A549 (cell line): Measurements from ENCODE around the gene LRTM2. TPM values are rescaled to one million over a fixed set of nuclear protein-coding genes. Genes with fewer than 3 reads are reported as not detected.

Source experiments
- ATAC-seq, 2 experiments: fragments of 200-7000 bp in 1 of 2; fragments of >200 bp in 1 of 2; cut with Nextera tagmentation in 1 of 2; cut with Tn5 transposase in 1 of 2; 3 replicates each; pipeline versions ENCODE4 v1.8.0 to v1.9.1; 2018 to 2020; ENCODE audit warnings: mild to moderate bottlenecking in 1 of 2, moderate library complexity in 1 of 2
- CTCF ChIA-PET: fragments of 300-600 bp; sonication (Branson Sonifier 250); formaldehyde crosslinking; extraction: SDS; loops from one replicate; lab custom pipeline; 2021; ENCODE audit warnings: antibody characterized with exemption, inconsistent platforms; lab: Yijun Ruan, JAX
- POLR2A ChIA-PET: fragments of 350-600 bp; formaldehyde crosslinking; extraction: SDS; loops from one replicate; lab custom pipeline; 2021; ENCODE audit warnings: antibody characterized with exemption, inconsistent platforms; lab: Yijun Ruan, JAX
- DNase-seq, 2 experiments: peaks; one replicate each; pipeline versions ENCODE4 v3.0.0 to v3.0.0-alpha.2; 2011 to 2016; ENCODE audit warnings: low read depth in 1 of 2, low spot score in 1 of 2
- FAIRE-seq: peaks from 2 replicates; lab custom pipeline; 2011; peaks lifted over from hg19 to GRCh38; lab: Jason Lieb, UNC
- H3K27ac ChIP-seq, 2 experiments: fragments of >200 bp; sonication (Bioruptor Twin); formaldehyde crosslinking; 3 replicates each; pipeline ENCODE4 v1.5.1; 2016 to 2017
- H3K4me1 ChIP-seq: fragments of >200 bp; sonication (Bioruptor Twin); formaldehyde crosslinking; 3 replicates; pipeline ENCODE4 v1.6.1; 2016
- H3K4me2 ChIP-seq: fragments of >200 bp; sonication (Bioruptor Twin); formaldehyde crosslinking; 3 replicates; pipeline ENCODE4 v1.6.1; 2016
- H3K4me3 ChIP-seq: fragments of >200 bp; sonication (Bioruptor Twin); formaldehyde crosslinking; 3 replicates; pipeline ENCODE4 v1.5.1; 2016
- H3K9me3 ChIP-seq: fragments of >200 bp; sonication (Bioruptor Twin); formaldehyde crosslinking; 3 replicates; pipeline ENCODE4 v1.6.1; 2016
- CBX2 ChIP-seq: fragments of 200-600 bp; sonication (generic); IDR thresholded peaks from 2 replicates; pipeline ENCODE4 v1.6.1; 2016; ENCODE audit warnings: low read depth, mild to moderate bottlenecking, borderline replicate concordance
- CHD2 ChIP-seq: fragments of 150-350 bp; IDR thresholded peaks from 2 replicates; pipeline ENCODE4 v1.6.1; 2014; ENCODE audit warnings: low read length; ENCODE audit not compliant: partially characterized antibody
- CHD4 ChIP-seq: fragments of 200-600 bp; sonication (generic); IDR thresholded peaks from 2 replicates; pipeline ENCODE4 v1.6.1; 2016; ENCODE audit warnings: antibody characterized with exemption, mild to moderate bottlenecking, borderline replicate concordance
- EHF ChIP-seq: fragments of 250-450 bp; sonication (Bioruptor Pico); IDR thresholded peaks from 2 replicates; pipeline ENCODE4 v1.5.0; 2020; ENCODE audit warnings: mild to moderate bottlenecking
- EHMT2 ChIP-seq: fragments of 200-600 bp; sonication (generic); IDR thresholded peaks from 2 replicates; pipeline ENCODE4 v1.6.1; 2016; ENCODE audit warnings: antibody characterized with exemption, low read depth, mild to moderate bottlenecking, moderate library complexity
- ESRRA ChIP-seq: fragments of 150-350 bp; IDR thresholded peaks from 2 replicates; pipeline ENCODE4 v1.6.1; 2014; ENCODE audit warnings: mild to moderate bottlenecking, low read length, borderline replicate concordance
- FOSB ChIP-seq: fragments of 250-450 bp; sonication (Bioruptor Pico); IDR thresholded peaks from 2 replicates; pipeline ENCODE4 v1.5.0; 2020; ENCODE audit warnings: mild to moderate bottlenecking, moderate library complexity
- GATA3 ChIP-seq: IDR thresholded peaks from 2 replicates; pipeline ENCODE4 v1.6.1; 2012; ENCODE audit warnings: borderline replicate concordance
- HDAC2 ChIP-seq: fragments of 200-600 bp; sonication (generic); IDR thresholded peaks from 2 replicates; pipeline ENCODE4 v1.6.1; 2016
- HOXA7 ChIP-seq: fragments of 250-450 bp; sonication (Bioruptor Pico); IDR thresholded peaks from 2 replicates; pipeline ENCODE4 v1.5.0; 2020; ENCODE audit warnings: mild to moderate bottlenecking, moderate library complexity
- HOXB5 ChIP-seq: fragments of 250-450 bp; sonication (Bioruptor Pico); IDR thresholded peaks from 2 replicates; pipeline ENCODE4 v1.5.0; 2020; ENCODE audit warnings: mild to moderate bottlenecking, moderate library complexity
- JUNB ChIP-seq: fragments of >200 bp; sonication (Bioruptor Twin); formaldehyde crosslinking; IDR thresholded peaks from 2 replicates; pipeline ENCODE4 v1.6.1; 2016
- MAX ChIP-seq: IDR thresholded peaks from 2 replicates; pipeline ENCODE4 v1.6.1; 2012
- MAZ ChIP-seq: fragments of 150-350 bp; IDR thresholded peaks from 2 replicates; pipeline ENCODE4 v1.6.1; 2014; ENCODE audit warnings: antibody characterized with exemption, low read depth, low read length, borderline replicate concordance
- NFE2L2 ChIP-seq: fragments of 150-350 bp; conservative IDR thresholded peaks from 2 replicates; pipeline ENCODE4 v1.6.1; 2014; ENCODE audit warnings: low read length
- PHF8 ChIP-seq: fragments of 200-600 bp; sonication (generic); IDR thresholded peaks from 2 replicates; pipeline ENCODE4 v1.6.1; 2016; ENCODE audit warnings: low read depth, mild to moderate bottlenecking, antibody characterized with exemption, moderate library complexity, borderline replicate concordance
- POLR2A ChIP-seq: IDR thresholded peaks from 2 replicates; pipeline ENCODE4 v1.6.1; 2012; ENCODE audit warnings: mild to moderate bottlenecking, low read length
- POLR2AphosphoS2 ChIP-seq: conservative IDR thresholded peaks from 2 replicates; pipeline ENCODE4 v1.6.1; 2012; ENCODE audit warnings: low read length, improper control_type of control experiment, inconsistent platforms
- RARB ChIP-seq: fragments of 250-450 bp; sonication (Bioruptor Pico); IDR thresholded peaks from 2 replicates; pipeline ENCODE4 v1.8.0; 2021; ENCODE audit warnings: mild to moderate bottlenecking, moderate library complexity
- SMC3 ChIP-seq: fragments of >200 bp; sonication (Bioruptor Twin); formaldehyde crosslinking; IDR thresholded peaks from 3 replicates; pipeline ENCODE4 v1.6.1; 2018; ENCODE audit warnings: inconsistent platforms
- TFCP2L1 ChIP-seq: fragments of 250-450 bp; sonication (Bioruptor Pico); IDR thresholded peaks from 2 replicates; pipeline ENCODE4 v1.5.0; 2021; ENCODE audit warnings: mild to moderate bottlenecking
- TP53 ChIP-seq: fragments of 250-450 bp; sonication (Bioruptor Pico); IDR thresholded peaks from 2 replicates; pipeline ENCODE4 v1.5.0; 2021; ENCODE audit warnings: mild to moderate bottlenecking, moderate library complexity
- ZC3H11A ChIP-seq: fragments of 450-650 bp; IDR thresholded peaks from 2 replicates; pipeline ENCODE4 v1.6.1; 2014; ENCODE audit warnings: antibody characterized with exemption, mild to moderate bottlenecking
- ZFP36 ChIP-seq: fragments of 450-650 bp; IDR thresholded peaks from 2 replicates; pipeline ENCODE4 v1.6.1; 2014; ENCODE audit warnings: borderline replicate concordance; ENCODE audit not compliant: partially characterized antibody
- ZNF302 ChIP-seq: fragments of 250-450 bp; sonication (Bioruptor Pico); IDR thresholded peaks from 2 replicates; pipeline ENCODE4 v1.9.0; 2021; ENCODE audit warnings: inconsistent platforms, mild to moderate bottlenecking, moderate library complexity
- WGBS: methylation state at CpG from one replicate; pipeline ENCODE4 v1.1.6; 2017; ENCODE audit errors: missing lambda C conversion rate; 5-methylcytosine and 5-hydroxymethylcytosine counted together
- polyA plus RNA-seq, 4 experiments: library from polyadenylated mRNA; depleted of rRNA in 3 of 4; stranded (reverse); fragments of >200 nt; fragmentation: RNase III in 1 of 4; extraction: RNeasy Plus Mini Kit Qiagen cat#74134 plus additional on column Dnase treatment in 1 of 4; gene quantifications; 2 replicates in 3 of 4; 3 replicates in 1 of 4; pipeline ENCODE4 v1.2.3, GENCODE V29; 2011 to 2017
- TF ChIP-seq, protein P1 (sequence below): fragments of 250-450 bp; sonication (Bioruptor Pico); IDR thresholded peaks from 2 replicates; pipeline ENCODE4 v1.5.0; 2020; ENCODE audit warnings: low read depth, mild to moderate bottlenecking, moderate library complexity
- TF ChIP-seq, protein P2 (sequence below): fragments of 250-450 bp; sonication (Bioruptor Pico); IDR thresholded peaks from 2 replicates; pipeline ENCODE4 v1.5.0; 2021; ENCODE audit warnings: mild to moderate bottlenecking, moderate library complexity, borderline replicate concordance
- TF ChIP-seq, protein P3 (sequence below): fragments of >200 bp; sonication (Bioruptor Twin); formaldehyde crosslinking; IDR thresholded peaks from 3 replicates; pipeline ENCODE4 v1.5.1; 2016

The LRTM2 gene
- polyA plus RNA-seq, 2 of the 4 experiments (the other 2 are of a cell fraction) = not detected

GRCh38 chr12:1804545-1805332 is 15.6 kb upstream of the LRTM2 start (continued):
- TF ChIP-seq ZNF302 (CRISPR knock-in tag) = no peak
- no peak for TF ChIP-seq HDAC2
- 0 out of 2 replicates have a peak, but pooled peaks have one; percentile 54 for TF ChIP-seq EHF (CRISPR knock-in tag)
- no peak for TF ChIP-seq RARB (CRISPR knock-in tag)
- no peak for TF ChIP-seq CHD2
- TF ChIP-seq MAX = peak; percentile 94
- no peak for TF ChIP-seq TP53 (CRISPR knock-in tag)
- no peak for TF ChIP-seq HOXA7 (CRISPR knock-in tag)
- no peak for TF ChIP-seq SMC3

GRCh38 chr12:1805441-1806081 is 14.8 kb upstream of the LRTM2 start:
- WGBS = 82% methylated on average over 16 of the region's 16 CpGs
- Histone ChIP-seq H3K4me1 (0 out of 3 replicates have a peak, but pooled peaks cover 4% of the 10 kb centered on the region), H3K9me3 (no peaks in the 10 kb centered on the region), H3K4me3 (no peak overlapping the region), H3K27ac (no peak overlapping the region), H3K4me2 (no peak overlapping the region)
- POLR2A ChIA-PET = no interaction called here
- no peak for FAIRE-seq
- DNase-seq = no peak
- TF ChIP-seq NFE2L2 (no peak), HOXB5 (CRISPR knock-in tag) (no peak), PHF8 (no peak), ZC3H11A (no peak), FOSB (CRISPR knock-in tag) (no peak), JUNB (no peak), MAZ (no peak), POLR2A (no peak), ESRRA (no peak), TFCP2L1 (CRISPR knock-in tag) (no peak), CHD4 (no peak), ZFP36 (no peak), EHMT2 (no peak), RARB (CRISPR knock-in tag) (no peak), GATA3 (no peak), CBX2 (no peak), POLR2AphosphoS2 (no peak)
- TF ChIP-seq, protein P1, sequence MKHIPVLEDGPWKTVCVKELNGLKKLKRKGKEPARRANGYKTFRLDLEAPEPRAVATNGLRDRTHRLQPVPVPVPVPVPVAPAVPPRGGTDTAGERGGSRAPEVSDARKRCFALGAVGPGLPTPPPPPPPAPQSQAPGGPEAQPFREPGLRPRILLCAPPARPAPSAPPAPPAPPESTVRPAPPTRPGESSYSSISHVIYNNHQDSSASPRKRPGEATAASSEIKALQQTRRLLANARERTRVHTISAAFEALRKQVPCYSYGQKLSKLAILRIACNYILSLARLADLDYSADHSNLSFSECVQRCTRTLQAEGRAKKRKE (CRISPR knock-in tag) = no peak
- TF ChIP-seq, protein P2, sequence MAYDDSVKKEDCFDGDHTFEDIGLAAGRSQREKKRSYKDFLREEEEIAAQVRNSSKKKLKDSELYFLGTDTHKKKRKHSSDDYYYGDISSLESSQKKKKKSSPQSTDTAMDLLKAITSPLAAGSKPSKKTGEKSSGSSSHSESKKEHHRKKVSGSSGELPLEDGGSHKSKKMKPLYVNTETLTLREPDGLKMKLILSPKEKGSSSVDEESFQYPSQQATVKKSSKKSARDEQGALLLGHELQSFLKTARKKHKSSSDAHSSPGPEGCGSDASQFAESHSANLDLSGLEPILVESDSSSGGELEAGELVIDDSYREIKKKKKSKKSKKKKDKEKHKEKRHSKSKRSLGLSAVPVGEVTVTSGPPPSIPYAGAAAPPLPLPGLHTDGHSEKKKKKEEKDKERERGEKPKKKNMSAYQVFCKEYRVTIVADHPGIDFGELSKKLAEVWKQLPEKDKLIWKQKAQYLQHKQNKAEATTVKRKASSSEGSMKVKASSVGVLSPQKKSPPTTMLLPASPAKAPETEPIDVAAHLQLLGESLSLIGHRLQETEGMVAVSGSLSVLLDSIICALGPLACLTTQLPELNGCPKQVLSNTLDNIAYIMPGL (CRISPR knock-in tag) = no peak
- TF ChIP-seq, protein P3, sequence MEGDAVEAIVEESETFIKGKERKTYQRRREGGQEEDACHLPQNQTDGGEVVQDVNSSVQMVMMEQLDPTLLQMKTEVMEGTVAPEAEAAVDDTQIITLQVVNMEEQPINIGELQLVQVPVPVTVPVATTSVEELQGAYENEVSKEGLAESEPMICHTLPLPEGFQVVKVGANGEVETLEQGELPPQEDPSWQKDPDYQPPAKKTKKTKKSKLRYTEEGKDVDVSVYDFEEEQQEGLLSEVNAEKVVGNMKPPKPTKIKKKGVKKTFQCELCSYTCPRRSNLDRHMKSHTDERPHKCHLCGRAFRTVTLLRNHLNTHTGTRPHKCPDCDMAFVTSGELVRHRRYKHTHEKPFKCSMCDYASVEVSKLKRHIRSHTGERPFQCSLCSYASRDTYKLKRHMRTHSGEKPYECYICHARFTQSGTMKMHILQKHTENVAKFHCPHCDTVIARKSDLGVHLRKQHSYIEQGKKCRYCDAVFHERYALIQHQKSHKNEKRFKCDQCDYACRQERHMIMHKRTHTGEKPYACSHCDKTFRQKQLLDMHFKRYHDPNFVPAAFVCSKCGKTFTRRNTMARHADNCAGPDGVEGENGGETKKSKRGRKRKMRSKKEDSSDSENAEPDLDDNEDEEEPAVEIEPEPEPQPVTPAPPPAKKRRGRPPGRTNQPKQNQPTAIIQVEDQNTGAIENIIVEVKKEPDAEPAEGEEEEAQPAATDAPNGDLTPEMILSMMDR = no peak
- ATAC-seq = no peak
- CTCF ChIA-PET = interaction anchor here (0.6 to 2.0 kb wide), 2 partner anchors 10 to 134 kb away, joined by 3 to 7 read pairs; no protein-coding TSS in a partner anchor
